ENCODE measurements around the gene TUBA1C.

The TUBA1C gene

DNA sequence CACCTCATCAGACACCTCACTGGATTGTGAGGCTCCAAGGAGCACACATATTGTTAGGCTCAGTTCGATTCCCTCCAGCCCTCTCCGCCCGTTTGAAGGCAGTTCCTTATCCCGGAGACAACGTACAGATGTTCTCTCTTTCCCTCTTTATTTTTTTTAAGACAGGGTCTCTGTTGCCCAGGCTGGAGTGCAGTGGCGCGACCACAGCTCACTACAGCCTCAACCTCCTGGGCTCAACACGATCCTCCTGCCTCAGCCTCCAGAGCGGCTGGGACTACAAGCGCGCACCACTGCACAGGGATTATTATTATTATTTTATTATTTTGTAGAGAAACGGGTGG lies 57.5 kb downstream of the TUBA1C start:
- no peak for DNase-seq (ENCODE audit: low read depth)
- peak overlapping the region; percentile 85 for H3K4me3 ChIP-seq (ENCODE audit: low read depth, low read length)

DNA sequence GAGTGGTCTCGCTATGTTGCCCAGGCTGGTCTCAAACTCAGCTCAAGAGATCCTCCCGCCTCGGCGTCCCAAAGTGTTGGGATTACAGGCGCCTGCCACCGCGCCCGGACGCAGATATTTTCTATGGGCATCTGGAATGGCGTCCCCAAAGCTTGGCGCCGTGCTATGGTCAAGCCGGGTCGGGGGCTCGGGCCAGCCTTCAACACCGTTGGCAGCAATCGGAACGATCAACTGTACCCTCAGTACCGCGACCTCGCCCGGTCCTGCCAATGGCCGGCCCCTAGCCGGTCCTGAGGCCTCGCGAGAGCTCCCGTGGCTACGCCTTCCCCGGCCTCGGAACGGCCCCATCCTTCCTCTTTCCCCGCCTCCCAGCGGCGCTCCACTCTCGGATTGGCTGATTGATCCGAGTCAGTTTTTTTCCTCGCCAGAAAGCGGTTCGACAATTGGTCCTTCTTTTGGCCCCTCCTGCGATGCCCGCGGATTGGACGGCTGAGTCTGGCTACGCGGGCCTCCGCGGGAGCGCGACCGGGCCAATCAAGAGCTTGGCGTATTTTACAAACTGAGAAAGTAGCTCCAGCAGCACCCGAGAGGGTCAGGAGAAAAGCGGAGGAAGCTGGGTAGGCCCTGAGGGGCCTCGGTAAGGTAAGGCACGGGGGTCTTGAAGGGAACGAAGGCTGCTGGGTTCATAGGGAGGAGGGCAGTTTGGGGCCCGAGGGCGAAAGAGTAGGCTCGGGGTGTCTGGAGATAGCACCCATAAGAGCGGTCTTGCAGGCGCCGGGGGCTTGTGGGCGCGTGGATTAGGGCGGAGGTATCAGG lies 58.0 kb downstream of the TUBA1C start, which contains the start of gene TROAP:
TROAP (plus strand) TSS at position 548 of the 816 bp plus-strand sequence. CDS start 354 bp downstream, outside the sequence.
- H3K4me3 ChIP-seq (ENCODE audit: low read depth, low read length), result peak within 1 kb of the TSS; percentile 85
- peak; percentile 99 for DNase-seq (ENCODE audit: low read depth)
- TF ChIP-seq, protein P1, sequence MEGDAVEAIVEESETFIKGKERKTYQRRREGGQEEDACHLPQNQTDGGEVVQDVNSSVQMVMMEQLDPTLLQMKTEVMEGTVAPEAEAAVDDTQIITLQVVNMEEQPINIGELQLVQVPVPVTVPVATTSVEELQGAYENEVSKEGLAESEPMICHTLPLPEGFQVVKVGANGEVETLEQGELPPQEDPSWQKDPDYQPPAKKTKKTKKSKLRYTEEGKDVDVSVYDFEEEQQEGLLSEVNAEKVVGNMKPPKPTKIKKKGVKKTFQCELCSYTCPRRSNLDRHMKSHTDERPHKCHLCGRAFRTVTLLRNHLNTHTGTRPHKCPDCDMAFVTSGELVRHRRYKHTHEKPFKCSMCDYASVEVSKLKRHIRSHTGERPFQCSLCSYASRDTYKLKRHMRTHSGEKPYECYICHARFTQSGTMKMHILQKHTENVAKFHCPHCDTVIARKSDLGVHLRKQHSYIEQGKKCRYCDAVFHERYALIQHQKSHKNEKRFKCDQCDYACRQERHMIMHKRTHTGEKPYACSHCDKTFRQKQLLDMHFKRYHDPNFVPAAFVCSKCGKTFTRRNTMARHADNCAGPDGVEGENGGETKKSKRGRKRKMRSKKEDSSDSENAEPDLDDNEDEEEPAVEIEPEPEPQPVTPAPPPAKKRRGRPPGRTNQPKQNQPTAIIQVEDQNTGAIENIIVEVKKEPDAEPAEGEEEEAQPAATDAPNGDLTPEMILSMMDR (IDR thresholded peaks at IDR 0.05; ENCODE audit: insufficient read depth, low read depth, low read length, missing control alignments), result no peak

More for the DNA sequence above, 57.5 kb downstream of the TUBA1C start:
- TF ChIP-seq, protein P1 (IDR thresholded peaks at IDR 0.05; ENCODE audit: insufficient read depth, low read depth, low read length, missing control alignments), result no peak

DNA sequence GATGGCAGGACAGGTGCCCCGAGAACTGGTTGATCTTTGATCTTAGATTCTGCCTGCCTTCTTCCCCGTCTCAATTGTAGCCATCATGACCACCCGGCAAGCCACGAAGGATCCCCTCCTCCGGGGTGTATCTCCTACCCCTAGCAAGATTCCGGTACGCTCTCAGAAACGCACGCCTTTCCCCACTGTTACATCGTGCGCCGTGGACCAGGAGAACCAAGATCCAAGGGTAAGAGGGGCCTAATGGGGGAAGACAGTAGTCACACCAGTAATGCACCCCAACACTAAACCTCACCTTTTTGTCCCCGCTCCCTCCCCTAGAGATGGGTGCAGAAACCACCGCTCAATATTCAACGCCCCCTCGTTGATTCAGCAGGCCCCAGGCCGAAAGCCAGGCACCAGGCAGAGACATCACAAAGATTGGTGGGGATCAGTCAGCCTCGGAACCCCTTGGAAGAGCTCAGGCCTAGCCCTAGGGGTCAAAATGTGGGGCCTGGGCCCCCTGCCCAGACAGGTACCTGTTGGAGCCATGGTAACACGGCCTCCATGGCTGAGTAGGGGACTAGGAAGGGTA lies 58.7 kb downstream of the TUBA1C start:
- H3K4me3 ChIP-seq (ENCODE audit: low read depth, low read length), result peak overlapping the region; percentile 84
- TF ChIP-seq, protein P1 (IDR thresholded peaks at IDR 0.05; ENCODE audit: insufficient read depth, low read depth, low read length, missing control alignments), result no peak
- no peak for DNase-seq (ENCODE audit: low read depth)
